Breast epithelium (tissue), 4 donors: Measurements from ENCODE around the gene MAP1LC3B2. TPM values are rescaled to one million over a fixed set of nuclear protein-coding genes. Genes with fewer than 3 reads are reported as not detected.

Experiments used
- DNase-seq, 2 donors: peaks; one replicate each; pipeline ENCODE4 v3.0.0-alpha.2; 2019; ENCODE audit warnings: low spot score in 2 of 2
- H3K27ac ChIP-seq, 2 donors: fragments of 200-600 bp; sonication (generic) in 1 of 2; one replicate each; pipeline ENCODE4 v1.5.1; 2016 to 2019; ENCODE audit warnings: mild to moderate bottlenecking in 1 of 2
- H3K27me3 ChIP-seq, 2 donors: fragments of 200-600 bp; sonication (generic) in 1 of 2; one replicate each; pipeline versions ENCODE4 v1.5.1 to v1.6.0; 2017 to 2019; ENCODE audit warnings: control low read depth in 1 of 2, mild to moderate bottlenecking in 1 of 2
- H3K36me3 ChIP-seq: fragments of 200-600 bp; one replicate; pipeline ENCODE4 v1.5.1; 2019
- H3K4me1 ChIP-seq, 2 donors: fragments of 200-600 bp; sonication (generic); one replicate each; pipeline ENCODE4 v1.5.1; 2016 to 2019; ENCODE audit warnings: control low read depth in 1 of 2
- H3K4me3 ChIP-seq, 3 donors: fragments of 200-600 bp; sonication (generic); 1 replicate in 2 of 3; 2 replicates in 1 of 3; pipeline ENCODE4 v1.5.1; 2016 to 2019; ENCODE audit warnings: mild to moderate bottlenecking in 3 of 3, moderate library complexity in 2 of 3
- H3K9me3 ChIP-seq, 2 donors: fragments of 200-600 bp; sonication (generic) in 1 of 2; one replicate each; pipeline ENCODE4 v1.5.1; 2016 to 2019; ENCODE audit warnings: control low read depth in 1 of 2
- POLR2A ChIP-seq: fragments of 450-650 bp; IDR thresholded peaks from one replicate; pipeline ENCODE4 v1.6.1; 2016; ENCODE audit warnings: antibody characterized with exemption, mild to moderate bottlenecking, moderate library complexity
- POLR2AphosphoS5 ChIP-seq, 3 donors: sonication (generic); formaldehyde crosslinking; IDR thresholded peaks; one replicate each; pipeline ENCODE4 v1.6.1; 2017; ENCODE audit warnings: antibody characterized with exemption in 3 of 3
- intact Hi-C: fragments of 100-400 bp; cut with DNase I; formaldehyde crosslinking; loops from one replicate; pipeline ENCODE4 v1.15.1; 2023; ENCODE audit warnings: low total_unique reads
- total RNA-seq, 3 donors: library from RNA; depleted of rRNA; stranded (reverse); fragments of >200 nt; gene quantifications; one replicate each; pipeline ENCODE4 v1.1.0, GENCODE V29; 2016
- TF ChIP-seq, protein P1 (sequence below), 3 donors: fragments of 450-650 bp; IDR thresholded peaks; one replicate each; pipeline ENCODE4 v1.5.1; 2016 to 2017; ENCODE audit warnings: antibody characterized with exemption in 3 of 3, mild to moderate bottlenecking in 3 of 3, moderate library complexity in 3 of 3

MAP1LC3B2 gene
- total RNA-seq, 3 donors from 2014 or later, result 0.98 to 8.5 (median 1.1) TPM

GRCh38 chr12:116532986-116533342, 26.2 kb upstream of the MAP1LC3B2 start:
- no peaks in the 10 kb centered on the region for H3K9me3 ChIP-seq
- no peaks in the 10 kb centered on the region for H3K36me3 ChIP-seq
- TF ChIP-seq POLR2AphosphoS5 (IDR thresholded peaks at IDR 0.05) (no peak), POLR2A (no peak)
- TF ChIP-seq, protein P1, sequence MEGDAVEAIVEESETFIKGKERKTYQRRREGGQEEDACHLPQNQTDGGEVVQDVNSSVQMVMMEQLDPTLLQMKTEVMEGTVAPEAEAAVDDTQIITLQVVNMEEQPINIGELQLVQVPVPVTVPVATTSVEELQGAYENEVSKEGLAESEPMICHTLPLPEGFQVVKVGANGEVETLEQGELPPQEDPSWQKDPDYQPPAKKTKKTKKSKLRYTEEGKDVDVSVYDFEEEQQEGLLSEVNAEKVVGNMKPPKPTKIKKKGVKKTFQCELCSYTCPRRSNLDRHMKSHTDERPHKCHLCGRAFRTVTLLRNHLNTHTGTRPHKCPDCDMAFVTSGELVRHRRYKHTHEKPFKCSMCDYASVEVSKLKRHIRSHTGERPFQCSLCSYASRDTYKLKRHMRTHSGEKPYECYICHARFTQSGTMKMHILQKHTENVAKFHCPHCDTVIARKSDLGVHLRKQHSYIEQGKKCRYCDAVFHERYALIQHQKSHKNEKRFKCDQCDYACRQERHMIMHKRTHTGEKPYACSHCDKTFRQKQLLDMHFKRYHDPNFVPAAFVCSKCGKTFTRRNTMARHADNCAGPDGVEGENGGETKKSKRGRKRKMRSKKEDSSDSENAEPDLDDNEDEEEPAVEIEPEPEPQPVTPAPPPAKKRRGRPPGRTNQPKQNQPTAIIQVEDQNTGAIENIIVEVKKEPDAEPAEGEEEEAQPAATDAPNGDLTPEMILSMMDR (IDR thresholded peaks at IDR 0.05), result no peak
- peak overlapping the region; percentile 89 to 90 for H3K27ac ChIP-seq
- intact Hi-C loops, result no loop called here
- H3K4me1 ChIP-seq, result peaks cover 0 to 13% of the 10 kb centered on the region in 2 donors
- no peaks in the 10 kb centered on the region for H3K27me3 ChIP-seq
- H3K4me3 ChIP-seq, result peak overlapping the region; percentile 51 to 66 (median 63)
- no peak for DNase-seq

- peak overlapping the region; percentile 51 to 66 (median 63) for H3K4me3 ChIP-seq
- peaks cover 0 to 9% of the 10 kb centered on the region in 2 donors for H3K4me1 ChIP-seq
- H3K27ac ChIP-seq, result peak overlapping the region; percentile 89 to 90
- no peaks in the 10 kb centered on the region for H3K27me3 ChIP-seq
- intact Hi-C loops, result no loop called here
- DNase-seq, result peak in 1 of 2 donors; percentile 79
- no peaks in the 10 kb centered on the region for H3K9me3 ChIP-seq
- peak in 1 of 3 donors; percentile 17 for TF ChIP-seq POLR2AphosphoS5 (IDR thresholded peaks at IDR 0.05)
- TF ChIP-seq, protein P1 (IDR thresholded peaks at IDR 0.05), result no peak
- no peaks in the 10 kb centered on the region for H3K36me3 ChIP-seq
These were observed 25.6 kb upstream of the MAP1LC3B2 start for GRCh38 chr12:116533343-116534251.

GRCh38 chr12:116534311-116535121, 24.7 kb upstream of the MAP1LC3B2 start:
- peak in 1 of 2 donors; percentile 33 for DNase-seq
- intact Hi-C loops, result no loop called here
- H3K4me3 ChIP-seq, result peak overlapping the region; percentile 51 to 66 (median 63)
- peaks cover 0 to 9% of the 10 kb centered on the region in 2 donors for H3K4me1 ChIP-seq
- H3K36me3 ChIP-seq, result no peaks in the 10 kb centered on the region
- H3K9me3 ChIP-seq, result no peaks in the 10 kb centered on the region
- TF ChIP-seq, protein P1 (IDR thresholded peaks at IDR 0.05), result no peak
- TF ChIP-seq POLR2AphosphoS5 (IDR thresholded peaks at IDR 0.05) (peak in 1 of 3 donors; percentile 19), POLR2A (no peak)
- H3K27ac ChIP-seq, result peak overlapping the region; percentile 89 to 90
- no peaks in the 10 kb centered on the region for H3K27me3 ChIP-seq

GRCh38 chr12:116535241-116535640, 23.9 kb upstream of the MAP1LC3B2 start:
- Histone ChIP-seq H3K9me3 (no peaks in the 10 kb centered on the region), H3K4me1 (peaks cover 5 to 9% of the 10 kb centered on the region in 2 donors), H3K36me3 (no peaks in the 10 kb centered on the region), H3K27me3 (no peaks in the 10 kb centered on the region), H3K4me3 (peak overlapping the region in 1 of 3 donors; percentile 63), H3K27ac (peak overlapping the region in 1 of 2 donors; percentile 89)
- TF ChIP-seq, protein P1 (IDR thresholded peaks at IDR 0.05), result no peak
- TF ChIP-seq POLR2AphosphoS5 (IDR thresholded peaks at IDR 0.05) (no peak), POLR2A (no peak)
- intact Hi-C loops, result no loop called here
- no peak for DNase-seq
